ENCODE results near the gene NEUROD6.
A peak's percentile ranks its signal among the peaks of the same experiment; 100 is the strongest.

NEUROD6 gene

DNA sequence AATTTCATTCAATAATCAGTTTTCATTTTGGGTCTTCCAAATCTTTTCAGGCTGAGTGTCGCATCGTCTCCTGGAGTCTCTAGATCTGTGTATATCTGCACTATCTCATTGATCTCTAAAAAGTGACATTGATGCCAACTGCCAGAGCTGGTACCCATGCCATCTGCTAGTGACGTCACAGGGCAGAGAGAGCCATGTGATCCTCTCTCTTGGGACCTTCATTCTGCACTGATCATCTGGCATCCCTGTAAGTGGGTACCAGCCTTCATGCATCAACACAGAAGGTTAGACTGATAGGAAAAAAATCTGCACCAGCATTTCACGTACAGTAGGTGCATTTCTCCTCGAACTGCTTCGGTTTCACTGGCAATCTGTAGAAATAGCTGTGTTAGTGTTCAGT is at the start of gene NEUROD6:
Gene NEUROD6, minus strand, starts transcription at position 124 of the 400 bp plus-strand sequence. CDS start 1,458 bp downstream, outside the sequence.
- DNase-seq: peak; percentile 98

DNA sequence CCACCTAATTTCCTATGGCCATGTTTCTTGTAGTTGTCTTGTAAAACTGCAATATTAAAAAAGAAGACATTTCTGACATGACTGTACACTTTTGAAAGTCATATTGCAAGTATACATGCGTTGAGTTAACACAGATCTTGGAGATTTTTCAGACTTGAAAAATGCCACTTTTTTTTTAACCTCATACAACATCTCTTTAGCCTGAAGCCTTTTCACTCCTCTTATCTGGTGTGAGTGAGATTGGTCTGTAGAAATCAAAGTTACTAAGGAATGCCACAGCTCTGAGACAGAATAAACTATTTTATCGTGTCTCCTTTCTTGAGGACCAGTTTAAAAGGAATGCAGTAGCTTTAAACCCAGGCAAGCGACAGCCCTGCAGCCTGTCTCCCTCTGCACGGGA is 43.9 kb upstream of the NEUROD6 start:
- no peak for DNase-seq

DNA sequence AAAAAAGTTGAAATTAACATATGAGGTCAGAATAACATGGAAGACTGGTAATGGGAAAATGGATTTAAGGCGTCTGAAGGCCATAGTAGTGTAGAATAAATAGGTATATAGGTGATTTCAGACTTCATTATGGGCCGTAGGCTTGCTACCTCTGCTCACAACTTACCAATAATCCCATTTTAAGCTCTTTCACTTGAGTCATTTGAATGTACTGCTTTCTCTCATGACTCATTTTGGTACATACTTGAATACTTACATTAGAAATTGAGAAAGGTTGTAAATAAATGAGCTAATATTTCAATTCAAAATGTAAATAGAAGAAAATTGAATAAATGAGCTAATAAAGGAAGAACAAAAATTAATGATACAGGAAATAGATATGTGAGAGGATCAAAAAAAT is 42.2 kb upstream of the NEUROD6 start:
- no peak for DNase-seq

DNA sequence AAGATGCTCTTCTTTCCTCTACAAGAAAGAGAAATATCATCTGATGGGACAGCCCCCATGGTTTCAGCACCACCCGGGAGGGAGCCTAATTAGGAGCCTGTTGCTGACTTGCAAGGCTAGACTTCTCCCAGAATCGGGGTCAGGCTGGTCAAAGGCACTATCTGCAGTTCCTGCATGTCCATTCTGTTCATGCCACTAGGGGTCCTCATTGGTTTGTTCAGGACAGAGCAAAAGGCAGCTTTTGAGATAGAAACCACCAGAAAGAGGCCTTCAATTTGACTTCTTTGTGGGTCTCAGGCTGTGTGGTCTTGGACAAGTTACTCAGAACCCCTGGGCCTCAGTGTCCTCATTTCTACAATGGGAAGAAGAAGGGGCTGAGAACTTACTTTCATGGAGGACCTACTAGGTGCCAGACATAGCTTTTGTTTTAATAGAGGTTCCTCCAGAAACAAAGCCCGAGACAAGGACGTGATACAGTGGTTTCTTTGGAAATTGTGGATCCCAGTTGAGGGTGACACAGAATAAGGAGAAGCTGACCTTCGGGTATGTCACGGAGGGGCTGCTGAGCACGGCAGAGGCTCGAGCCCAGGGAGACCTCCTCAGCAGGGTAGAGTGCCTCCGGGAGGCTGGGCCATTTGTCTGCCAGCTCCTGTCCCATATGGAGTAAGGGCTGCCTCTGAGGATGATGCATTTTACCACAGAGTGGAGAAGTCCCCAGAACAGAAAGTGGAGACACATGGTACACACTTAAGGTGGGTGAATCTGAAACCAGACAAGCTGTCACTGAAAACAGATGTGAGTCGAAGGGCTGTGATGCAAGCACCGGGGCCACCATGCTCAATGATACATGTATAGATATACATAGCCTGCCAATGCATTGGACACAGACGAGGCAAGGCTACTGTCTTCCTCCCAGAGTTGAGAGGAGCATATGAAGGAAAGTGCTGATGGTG is 33.1 kb upstream of the NEUROD6 start:
- peak; percentile 83 for DNase-seq

DNA sequence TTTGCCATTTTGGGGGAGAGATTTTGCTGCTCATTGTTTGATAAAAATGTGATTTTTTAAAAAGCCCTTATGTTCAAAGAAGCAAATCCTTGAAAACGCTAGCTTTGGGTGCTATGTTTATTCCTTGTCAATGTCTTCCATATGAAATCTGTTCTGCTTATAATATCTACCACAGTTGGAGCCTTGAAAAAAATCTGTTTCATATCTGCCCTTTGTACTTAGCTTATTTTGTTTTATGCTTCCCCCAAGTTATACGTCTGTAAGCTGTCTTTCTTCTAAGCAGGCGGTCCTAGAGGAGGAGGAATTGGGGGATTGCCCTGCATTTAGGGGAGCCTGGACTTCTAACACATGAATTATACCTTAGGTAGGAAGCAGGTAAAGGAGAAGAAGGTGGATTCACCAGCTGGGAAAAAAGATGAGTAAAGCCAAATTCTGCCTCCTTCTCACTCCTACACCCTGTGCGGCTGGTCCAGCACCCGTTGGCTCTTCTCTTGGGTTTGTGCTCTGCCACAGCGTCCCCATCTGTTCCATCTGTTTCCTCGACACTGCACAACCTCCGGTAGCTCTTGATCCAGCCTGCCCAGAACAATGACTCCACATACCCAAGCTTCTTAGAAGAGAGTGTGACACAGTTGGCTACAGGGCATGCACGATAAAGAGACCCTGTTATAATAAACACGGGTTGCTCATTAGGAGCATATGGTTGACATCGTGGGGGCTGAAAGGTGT is 31.9 kb upstream of the NEUROD6 start:
- DNase-seq: peak; percentile 71

DNA sequence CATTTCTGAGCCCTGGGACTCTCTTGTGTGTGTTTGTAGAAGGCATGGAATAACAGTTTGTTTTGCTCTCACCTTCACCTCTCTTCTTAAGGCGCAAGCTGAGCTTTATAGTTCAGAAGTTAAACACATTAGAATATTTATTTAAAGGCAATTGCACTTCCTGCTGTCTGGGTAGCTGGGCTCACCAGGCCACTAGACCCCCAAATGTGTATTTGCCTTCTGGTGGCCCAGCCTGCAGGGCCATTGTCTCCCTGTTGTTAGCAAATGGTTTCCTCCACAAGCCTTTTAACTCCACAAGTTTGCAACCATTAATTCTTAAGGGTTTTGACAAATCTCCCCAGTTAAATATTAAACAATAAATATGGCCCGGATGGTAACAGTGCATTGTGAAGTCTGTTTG is 31.1 kb upstream of the NEUROD6 start:
- no peak for DNase-seq

DNA sequence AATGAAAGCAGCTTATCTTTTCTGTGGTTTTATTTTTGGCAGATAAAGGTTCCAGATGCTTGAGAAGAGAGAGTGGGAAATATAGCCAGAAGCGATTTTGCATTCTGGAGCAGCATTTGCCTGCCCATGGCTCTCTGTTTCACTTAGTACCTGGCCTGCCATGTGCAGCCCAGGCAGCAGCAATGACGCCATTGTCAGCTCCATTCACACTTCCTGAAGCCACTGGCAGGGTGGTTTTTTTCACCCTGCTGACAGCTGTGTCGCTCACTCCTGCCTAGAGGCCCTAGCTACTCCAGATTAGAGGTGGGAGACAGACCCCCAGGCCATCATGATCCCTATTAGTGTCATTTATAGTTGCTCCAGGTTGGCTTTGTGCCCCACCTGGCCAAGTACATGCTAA is 30.1 kb upstream of the NEUROD6 start:
- DNase-seq: no peak

DNA sequence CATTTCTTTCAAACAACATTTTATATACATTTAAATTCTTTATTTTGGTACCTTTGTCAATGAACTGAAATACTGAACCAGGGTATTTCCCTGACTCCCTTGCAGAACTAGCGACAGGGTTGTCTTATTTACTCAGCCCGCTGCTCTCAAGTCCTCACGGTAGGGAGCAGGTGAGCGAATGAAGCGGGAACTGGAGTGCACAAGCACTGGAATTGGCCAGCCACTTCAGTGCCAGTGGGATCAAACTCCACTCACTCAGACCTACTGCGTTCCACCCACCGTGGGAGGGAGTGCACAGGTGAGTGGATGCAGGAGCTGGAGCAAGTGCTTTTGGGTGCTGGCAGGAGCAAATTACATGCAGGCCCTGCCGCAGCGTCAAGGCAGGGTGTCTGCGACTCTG is 28.1 kb upstream of the NEUROD6 start:
- no peak for DNase-seq

DNA sequence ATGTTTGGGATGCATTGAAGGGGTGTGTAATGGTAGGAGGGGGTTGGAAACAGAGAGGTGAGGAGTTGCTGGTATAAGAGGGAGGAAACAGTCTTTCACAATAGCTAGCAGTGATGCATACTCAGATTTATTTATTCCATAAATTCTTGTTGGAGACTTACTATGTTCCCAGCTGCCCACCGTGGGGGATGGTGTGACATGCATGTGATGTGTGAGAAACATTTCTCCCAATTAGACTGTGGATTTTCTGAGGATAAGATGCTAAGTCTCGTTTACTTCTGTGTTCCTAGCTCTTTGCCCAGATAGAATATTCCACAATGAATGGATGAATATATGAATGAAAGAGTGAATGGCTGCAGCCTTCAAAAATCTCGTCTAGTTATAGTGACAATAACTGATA is 23.0 kb upstream of the NEUROD6 start:
- no peak for DNase-seq

DNA sequence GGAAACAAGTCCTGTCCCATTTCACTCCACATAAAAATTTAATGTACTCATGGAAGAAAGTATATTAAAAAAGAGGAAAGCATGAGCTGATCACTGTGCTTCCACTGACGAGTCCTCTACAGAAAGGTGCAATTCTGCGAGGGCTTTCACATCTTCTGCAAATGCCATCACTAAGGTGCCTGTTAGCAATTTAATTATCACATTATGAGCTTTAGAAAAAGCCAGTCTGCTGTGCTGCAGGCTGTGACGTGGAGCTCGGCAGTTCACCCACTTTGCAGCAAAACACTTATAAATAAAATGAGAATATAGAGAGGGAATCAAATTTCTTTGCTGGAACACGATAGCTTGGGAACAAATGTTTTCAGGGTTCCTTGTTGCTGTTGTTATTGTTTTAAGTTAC is 22.5 kb upstream of the NEUROD6 start:
- no peak for DNase-seq

DNA sequence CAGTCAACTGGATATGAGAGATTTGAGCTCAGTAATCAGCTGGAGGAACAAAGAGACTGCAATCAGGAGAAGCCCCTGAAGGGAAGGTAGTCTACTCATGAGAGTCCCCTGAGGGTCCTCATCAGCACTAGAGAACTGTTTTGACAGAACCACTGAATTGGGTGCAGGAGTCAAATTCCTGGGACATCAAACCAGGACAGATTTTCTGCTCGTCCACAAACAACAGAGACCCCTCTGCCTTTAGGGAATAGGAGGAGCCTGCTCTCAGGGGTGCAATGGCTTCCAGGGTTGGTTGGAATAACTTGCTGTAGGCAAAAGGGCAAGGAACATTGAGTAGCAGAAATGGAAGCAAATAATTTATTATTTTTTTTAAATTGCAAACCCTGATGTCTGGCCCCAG is 21.9 kb upstream of the NEUROD6 start:
- DNase-seq: no peak

DNA sequence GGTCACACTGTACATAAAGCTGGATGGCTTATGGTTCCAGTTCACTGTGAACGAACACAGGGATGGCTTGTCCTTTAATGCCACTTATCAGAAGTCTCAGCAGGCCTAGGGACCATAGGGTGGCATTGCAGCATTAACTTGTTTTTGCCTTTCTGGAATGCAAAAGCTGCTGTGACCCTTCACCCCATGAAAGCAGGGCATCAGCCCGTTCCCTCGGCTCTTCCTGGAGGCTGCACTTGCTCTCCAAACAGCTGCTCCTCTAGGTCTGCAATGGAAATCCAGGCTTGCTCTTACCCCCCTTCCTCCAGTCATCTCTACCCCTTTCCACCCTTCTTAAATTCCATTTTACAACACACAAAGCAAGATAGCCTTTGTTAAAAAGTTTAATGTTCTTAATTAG is 17.9 kb upstream of the NEUROD6 start:
- no peak for DNase-seq

DNA sequence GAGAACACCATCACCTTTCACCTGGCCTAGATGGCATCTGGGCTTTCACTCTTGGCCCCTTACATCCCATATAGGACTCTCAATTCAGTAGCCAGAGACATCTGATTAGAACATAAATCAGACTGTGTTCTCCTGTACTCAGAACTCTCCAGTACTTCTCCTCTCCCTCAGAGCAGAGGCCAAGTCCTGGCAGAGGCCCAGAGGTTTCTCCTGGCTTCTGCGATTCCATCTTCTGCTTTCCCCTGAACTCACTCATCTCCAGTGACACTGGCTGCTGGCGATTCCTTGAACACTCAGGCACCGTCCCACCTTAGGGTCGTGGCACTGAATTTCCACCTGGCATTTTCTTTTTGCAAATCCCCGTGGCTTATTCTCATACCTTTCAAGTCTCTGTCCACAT is 4.9 kb upstream of the NEUROD6 start:
- DNase-seq: no peak

DNA sequence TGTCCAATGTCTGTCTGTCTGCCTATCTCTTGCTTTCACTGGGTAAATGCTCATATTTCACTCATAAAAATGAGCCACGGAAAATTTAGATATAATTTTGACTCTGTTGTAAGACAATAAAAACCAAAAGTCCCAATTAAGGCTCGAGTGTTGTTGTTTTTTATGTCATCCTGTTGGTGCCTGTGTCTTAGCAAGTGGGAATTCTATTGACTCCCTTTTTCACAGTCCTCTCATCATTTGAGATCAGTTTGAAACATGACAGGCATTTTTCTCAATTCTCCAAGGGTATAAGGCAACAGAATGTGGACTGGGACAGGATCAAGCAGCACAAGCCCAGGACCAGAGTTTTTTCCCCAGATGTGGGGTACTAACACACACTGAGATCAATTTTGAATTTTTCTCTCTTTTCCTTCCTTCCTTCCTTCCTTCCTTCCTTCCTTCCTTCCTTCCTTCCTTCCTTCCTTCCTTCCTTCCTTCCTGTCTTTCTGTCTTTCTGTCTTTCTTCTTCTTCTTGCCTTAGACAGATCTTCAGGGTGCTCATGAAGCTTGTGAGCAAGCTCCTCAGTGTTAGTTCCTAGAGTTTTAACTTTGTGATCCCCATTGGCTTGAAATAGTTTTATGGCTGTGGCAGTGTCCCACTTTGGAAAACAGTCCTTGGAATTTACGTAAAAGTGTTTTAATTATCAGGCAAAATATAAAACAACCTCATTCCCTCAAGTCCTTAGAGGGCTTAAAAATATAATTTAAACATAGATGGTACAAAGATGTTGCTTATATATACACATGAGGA is 3.2 kb upstream of the NEUROD6 start:
- no peak for DNase-seq

DNA sequence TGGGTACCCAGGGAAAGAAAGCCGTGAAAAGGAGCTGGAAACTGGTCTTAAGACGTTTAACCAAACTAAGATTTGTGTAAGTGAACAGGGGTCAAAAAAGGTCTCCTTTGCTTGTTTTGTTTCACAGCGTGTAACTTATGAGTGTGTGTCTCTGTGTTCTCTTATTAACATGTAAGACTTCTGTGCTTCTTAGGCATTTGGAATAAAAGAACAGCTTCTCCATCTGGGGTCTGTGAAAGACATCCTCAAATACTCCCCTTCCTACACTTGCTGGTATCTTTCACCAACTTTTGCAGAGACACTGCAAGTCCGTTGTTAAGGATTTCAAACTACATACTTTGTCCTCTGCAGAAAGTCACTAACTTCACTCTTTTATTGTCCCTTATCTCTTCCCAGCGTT is 615 bp upstream of the NEUROD6 start:
- no peak for DNase-seq

DNA sequence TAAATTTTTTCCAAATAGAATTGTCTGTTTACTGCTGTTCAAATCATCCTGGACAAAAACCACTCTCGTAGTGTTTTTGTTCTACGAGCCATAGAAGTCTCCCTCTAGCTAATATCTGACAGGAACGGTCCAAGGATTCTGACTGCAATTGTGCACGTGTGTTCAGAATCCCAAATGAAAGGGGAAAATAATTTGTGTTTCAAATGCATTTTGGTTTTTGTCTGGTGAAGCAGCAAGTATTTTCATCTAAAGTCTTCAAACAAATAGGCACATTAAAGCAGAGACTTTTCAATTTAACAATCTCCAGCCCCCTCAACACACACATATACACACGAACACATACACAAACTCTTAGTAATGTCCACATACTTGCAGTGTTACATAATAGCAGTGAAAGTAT is 475 bp downstream of the NEUROD6 start:
- no peak for DNase-seq

DNA sequence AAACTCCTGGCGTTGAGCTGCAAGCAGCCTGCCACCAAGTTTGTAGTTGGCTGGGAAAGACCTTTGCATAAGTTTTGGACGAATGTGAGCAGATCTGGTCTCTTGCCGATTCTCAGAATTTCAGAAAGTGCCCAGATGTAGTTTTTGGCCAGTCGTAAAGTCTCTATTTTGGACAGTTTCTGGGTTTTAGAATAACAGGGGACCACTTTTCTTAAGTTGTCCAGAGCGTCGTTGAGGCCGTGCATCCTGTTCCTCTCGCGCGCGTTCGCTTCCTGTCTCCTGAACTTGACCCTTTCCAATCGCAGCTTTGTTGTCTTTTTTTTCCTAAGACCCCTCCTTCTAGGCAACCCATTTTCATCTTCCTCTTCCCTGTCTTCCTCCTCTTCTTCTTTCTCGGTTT is 1.8 kb downstream of the NEUROD6 start:
- DNase-seq: no peak

DNA sequence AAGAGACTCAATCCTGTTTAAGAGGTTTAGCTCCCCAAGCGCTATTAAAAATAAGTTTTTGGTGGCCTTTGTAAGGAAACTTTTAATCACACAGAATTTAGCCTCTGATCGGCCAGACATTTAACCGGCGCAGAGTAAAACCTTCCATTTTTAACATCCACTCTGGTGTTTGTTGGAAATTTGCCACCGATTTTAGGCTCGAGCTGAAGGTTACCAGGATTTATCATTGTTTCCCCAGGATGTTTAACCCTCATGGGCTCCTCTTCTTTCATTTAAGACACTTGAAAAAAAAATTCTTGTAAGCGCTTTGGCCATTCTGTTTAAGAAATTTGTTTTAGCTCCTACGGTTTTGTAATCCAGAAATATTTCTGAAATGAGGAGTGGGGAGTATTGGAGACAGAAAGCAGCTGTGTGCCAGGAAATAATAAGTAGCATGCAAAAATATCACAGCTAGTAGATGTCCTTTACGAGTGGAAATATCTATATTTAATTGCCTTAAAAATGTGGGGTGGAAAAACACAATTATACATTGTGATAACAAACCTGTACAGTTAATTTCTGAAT is 3.4 kb downstream of the NEUROD6 start:
- no peak for DNase-seq

DNA sequence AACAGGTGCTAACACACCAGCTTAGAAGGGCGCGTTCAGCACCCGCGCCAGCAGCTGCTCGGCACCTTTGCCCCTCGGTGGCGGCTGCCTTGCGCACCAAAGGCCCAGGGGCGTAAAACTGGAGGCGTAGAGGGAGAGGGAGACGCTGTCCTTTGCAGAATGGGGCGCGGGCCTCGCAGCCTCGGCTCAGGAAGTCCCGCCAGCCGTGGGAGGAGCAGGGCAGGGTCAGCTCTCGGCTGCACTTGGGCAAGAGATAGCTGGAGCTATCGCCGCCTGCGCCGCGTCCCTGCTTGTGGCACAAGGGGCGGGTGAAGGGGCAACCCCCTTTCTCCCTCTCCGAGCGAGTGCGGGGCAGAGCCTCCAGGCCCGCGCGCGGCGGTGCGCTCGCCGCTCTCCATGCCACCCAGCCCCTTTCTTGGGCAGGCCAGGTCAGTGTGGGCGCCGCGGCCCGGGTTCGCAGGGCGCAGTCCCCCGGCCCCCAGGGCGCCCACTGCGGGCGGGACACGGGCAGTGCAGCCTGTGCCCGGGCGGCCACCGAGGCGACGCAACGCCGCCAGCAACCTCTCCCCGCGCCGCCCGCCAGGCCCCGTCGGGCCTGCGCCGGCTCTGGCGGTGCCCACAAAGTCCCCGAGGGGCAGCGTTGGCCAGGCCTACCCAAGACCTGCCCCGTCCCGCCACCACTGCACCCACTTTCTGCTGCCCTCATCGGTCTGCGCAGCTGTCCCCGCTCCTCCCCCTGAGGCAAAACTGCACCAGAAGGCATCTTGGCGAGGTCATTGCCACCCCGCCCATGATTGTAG is 4.1 kb downstream of the NEUROD6 start:
- DNase-seq: no peak

DNA sequence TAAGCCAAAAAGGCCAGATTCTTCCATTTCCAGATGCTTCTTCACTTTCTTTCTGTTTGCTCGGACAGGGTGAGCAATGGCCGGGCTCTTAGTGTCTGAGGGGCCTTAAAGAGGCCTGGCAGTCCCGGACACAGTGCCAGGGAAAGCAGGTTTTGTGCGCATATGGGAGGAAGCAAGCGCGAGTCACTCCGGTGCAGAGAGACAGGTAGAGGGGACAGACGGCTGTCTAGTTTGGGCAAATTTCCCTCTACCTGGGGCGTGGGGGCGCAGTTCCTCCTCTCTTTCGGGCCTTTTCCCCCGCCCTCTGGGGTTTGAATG is 4.7 kb downstream of the NEUROD6 start:
- DNase-seq: no peak

DNA sequence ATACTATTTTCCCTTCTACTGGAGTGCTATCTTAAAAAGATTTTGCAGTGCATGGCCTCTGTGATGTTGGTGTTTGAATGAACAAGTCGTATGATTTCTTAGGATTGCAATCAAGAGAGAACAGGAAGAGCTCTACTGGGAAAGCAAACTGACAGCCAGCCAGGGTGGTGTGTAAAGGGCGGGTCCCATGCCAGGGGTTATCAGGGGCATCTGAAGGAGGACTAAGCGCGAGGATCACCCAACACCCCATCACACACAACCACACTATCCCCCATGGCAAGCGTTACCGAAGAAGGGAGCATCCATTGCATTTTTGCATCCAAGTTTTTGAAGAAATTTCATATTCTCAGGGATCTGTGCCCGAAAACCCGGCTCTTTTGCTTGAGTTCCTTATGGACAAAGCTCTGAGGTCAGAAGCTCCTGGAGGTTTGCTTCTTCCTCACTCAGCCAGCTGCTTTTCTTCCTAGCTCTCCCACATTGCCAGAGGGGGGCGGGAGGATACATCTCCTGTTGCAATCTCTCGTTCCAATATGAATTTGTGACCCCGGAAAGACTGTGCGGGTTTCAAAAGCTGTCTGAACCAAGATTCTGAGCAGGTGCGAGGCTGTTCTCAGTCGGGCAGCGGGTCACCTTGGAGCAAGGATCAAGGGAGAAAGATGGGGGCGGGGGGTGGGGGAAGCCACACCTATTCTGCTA is 5.2 kb downstream of the NEUROD6 start:
- no peak for DNase-seq

DNA sequence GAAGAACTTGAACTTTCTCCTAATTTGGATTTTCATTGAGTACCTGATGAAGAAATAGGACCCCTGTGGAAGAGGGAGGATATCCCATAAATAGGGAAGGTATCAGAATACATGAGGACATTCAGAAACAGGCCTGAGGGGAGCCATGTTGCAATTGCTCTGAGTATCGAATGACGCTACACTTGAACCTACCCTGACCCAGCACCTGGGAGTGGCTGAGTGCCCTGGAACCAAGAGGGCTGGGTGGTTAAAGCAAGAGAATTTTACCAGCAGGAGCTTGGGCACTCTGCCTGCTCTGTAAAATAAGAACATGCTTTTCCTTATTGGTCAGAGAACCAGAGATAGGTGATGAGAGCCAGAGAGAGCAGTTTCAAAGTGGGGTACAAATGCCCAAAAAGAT is 7.2 kb downstream of the NEUROD6 start:
- DNase-seq: no peak
